HG03103 (cell line): ENCODE data around the gene ICOS.
"Not testable (repeated sequence)": the region's sequence is repeated elsewhere in the genome, so short reads cannot be mapped to it uniquely, and the experiment has no call there.

Experiments
- ATAC-seq: cut with Tn5 transposase; IDR thresholded peaks from one replicate; pipeline ENCODE4 v1.9.1; 2021; ENCODE audit warnings: low read depth; ENCODE audit not compliant: unreplicated experiment

ICOS gene

GRCh38 chr2:203972066-203972465 is 35.5 kb downstream of the ICOS start:
- ATAC-seq = no peak

- no peak for ATAC-seq
Observed at GRCh38 chr2:203973000-203973399, 36.4 kb downstream of the ICOS start.

GRCh38 chr2:203973676-203974075 is 37.1 kb downstream of the ICOS start:
- ATAC-seq = no peak

- ATAC-seq = no peak
Observed at GRCh38 chr2:203975912-203976311, 39.3 kb downstream of the ICOS start.

- no peak for ATAC-seq
Observed at GRCh38 chr2:203982276-203982675, 45.7 kb downstream of the ICOS start.

- no peak for ATAC-seq
Observed at GRCh38 chr2:203983064-203983715, 46.6 kb downstream of the ICOS start.

GRCh38 chr2:203985978-203986377 is 49.4 kb downstream of the ICOS start:
- not testable (repeated sequence) for ATAC-seq

- no peak for ATAC-seq
Observed at GRCh38 chr2:203987959-203988358, 51.4 kb downstream of the ICOS start.

- ATAC-seq = no peak
Observed at GRCh38 chr2:203988500-203989260, 52.1 kb downstream of the ICOS start.

- no peak for ATAC-seq
Observed at GRCh38 chr2:203989521-203989920, 53.0 kb downstream of the ICOS start.

- ATAC-seq = no peak
Observed at GRCh38 chr2:203992509-203992908, 55.9 kb downstream of the ICOS start.

- ATAC-seq = no peak
Observed at GRCh38 chr2:203993011-203993410, 56.4 kb downstream of the ICOS start.

- ATAC-seq = no peak
Observed at GRCh38 chr2:203993560-203993959, 57.0 kb downstream of the ICOS start.

- ATAC-seq = no peak
Observed at GRCh38 chr2:203994735-203995134, 58.2 kb downstream of the ICOS start.

GRCh38 chr2:203996692-203997091 is 60.1 kb downstream of the ICOS start:
- no peak for ATAC-seq

- no peak for ATAC-seq
Observed at GRCh38 chr2:203997481-203997880, 60.9 kb downstream of the ICOS start.

GRCh38 chr2:203997980-203998809 is 61.6 kb downstream of the ICOS start:
- ATAC-seq = no peak

- ATAC-seq = no peak
Observed at GRCh38 chr2:203999835-204000234, 63.3 kb downstream of the ICOS start.

GRCh38 chr2:204000446-204000845 is 63.9 kb downstream of the ICOS start:
- ATAC-seq = no peak

- no peak for ATAC-seq
Observed at GRCh38 chr2:204003276-204003990, 66.9 kb downstream of the ICOS start.

- ATAC-seq = no peak
Observed at GRCh38 chr2:204004912-204005311, 68.3 kb downstream of the ICOS start.
